Activated gamma-delta T cell (primary cell): Measurements from ENCODE around the gene ATP13A2.
"Not testable (repeated sequence)": the region's sequence is repeated elsewhere in the genome, so short reads cannot be mapped to it uniquely, and the experiment has no call there.

Experiments used
- DNase-seq: peaks from one replicate; lab custom pipeline; 2025; lab: John Stamatoyannopoulos, UW

ATP13A2 gene

DNA sequence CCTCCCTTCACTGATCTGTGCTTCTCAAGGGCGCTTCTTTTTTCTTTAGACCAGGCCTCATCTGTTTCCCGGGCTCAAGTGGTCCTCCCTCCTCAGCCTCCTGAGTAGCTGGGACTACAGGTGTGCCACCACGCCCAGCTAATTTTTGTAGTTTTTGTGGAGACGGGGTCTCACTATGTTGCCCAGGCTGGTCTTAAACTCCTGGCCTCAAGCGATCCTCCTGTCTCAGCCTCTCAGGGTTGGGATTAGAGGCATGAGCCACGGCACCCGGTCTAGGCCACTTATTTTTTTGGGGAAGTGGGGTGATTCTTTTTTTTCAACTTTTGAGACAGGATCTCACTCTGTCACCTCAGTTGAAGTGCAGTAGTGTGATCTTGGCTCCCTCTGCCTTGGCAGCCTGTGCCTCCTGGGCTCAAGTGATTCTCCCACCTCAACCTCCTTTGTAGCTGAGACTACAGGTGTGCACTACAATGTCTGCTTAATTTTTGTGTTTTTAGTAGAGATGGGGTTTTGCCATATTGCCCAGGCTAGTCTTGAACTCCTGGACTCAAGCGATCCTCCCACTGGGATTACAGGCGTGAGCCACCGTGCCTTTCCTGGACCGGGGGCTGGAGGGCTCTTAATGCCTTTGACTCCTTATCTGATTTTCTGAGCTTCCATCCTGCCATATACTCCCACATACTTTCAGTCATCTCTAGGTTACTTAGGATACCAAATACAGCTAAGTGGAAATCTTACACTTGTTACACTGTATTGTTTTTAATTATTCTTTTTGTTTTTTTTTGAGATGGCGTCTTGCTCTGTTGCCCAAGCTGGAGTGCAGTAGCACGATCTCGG, 50.2 kb downstream of the ATP13A2 start:
- no peak for DNase-seq

- DNase-seq: peak; percentile 52
Measured at GRCh38 chr1:16960560-16961296, 51.0 kb downstream of the ATP13A2 start.

DNA sequence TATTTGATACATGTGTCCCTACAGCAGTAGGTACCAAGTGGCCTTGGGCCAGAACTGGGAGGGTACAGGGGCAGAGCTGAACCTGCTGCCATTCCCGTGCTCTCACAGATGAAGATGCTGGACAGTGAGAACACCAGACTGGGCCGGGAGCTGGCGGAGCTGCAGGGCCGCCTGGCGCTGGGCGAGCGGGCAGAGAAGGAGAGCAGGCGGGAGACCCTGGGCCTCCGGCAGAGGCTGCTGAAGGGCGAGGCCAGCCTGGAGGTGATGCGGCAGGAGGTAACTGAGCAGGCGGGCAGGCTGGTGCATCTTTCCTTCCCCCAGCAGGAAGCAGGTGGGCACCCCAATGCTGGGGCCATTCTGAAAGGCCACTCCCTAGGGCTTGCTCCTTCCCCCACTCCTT, 53.3 kb downstream of the ATP13A2 start:
- DNase-seq: no peak

- DNase-seq: no peak
Measured at GRCh38 chr1:16957731-16958130, 54.0 kb downstream of the ATP13A2 start.

- DNase-seq: no peak
Measured at GRCh38 chr1:16956775-16957174, 55.0 kb downstream of the ATP13A2 start.

- no peak for DNase-seq
Measured at GRCh38 chr1:16955186-16955585, 56.5 kb downstream of the ATP13A2 start.

DNA sequence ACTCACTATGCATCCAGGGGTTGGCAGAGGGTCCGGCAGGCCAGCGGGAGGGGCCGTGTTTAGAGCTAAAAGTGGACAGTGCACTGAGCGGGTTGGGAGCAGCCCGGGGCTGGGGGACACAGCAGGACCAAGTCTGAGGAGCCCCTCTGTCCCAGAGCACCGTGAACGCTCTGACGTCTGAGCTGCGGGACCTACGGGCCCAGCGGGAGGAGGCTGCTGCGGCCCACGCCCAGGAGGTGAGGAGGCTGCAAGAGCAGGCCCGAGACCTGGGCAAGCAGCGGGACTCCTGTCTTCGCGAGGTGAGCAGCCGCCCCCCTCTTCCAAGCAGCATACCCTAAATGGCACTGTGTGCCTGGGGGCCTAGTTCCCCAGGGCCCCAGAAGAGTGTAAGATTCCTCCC, 57.1 kb downstream of the ATP13A2 start:
- DNase-seq: no peak

GRCh38 chr1:16952376-16952775, 59.4 kb downstream of the ATP13A2 start:
- not testable (repeated sequence) for DNase-seq

- DNase-seq: not testable (repeated sequence)
Measured at GRCh38 chr1:16949026-16949425, 62.7 kb downstream of the ATP13A2 start.

GRCh38 chr1:16948282-16948891, 63.3 kb downstream of the ATP13A2 start:
- DNase-seq: not testable (repeated sequence)

DNA sequence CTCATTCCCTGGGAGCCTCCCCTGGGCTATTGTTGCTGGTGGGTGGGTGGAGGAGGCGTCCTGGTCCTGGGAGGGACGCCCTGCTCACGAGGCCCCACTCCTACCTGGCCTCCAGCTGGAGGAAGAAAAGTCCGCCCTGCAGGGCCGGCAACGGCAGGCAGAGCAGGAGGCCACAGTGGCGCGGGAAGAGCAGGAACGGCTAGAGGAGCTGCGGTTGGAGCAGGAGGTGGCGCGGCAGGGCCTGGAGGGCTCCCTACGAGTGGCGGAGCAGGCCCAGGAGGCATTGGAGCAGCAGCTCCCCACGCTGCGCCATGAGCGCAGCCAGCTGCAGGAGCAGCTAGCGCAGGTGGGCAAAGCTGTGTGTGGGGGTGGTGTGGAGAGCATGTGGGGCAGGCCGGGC, 65.1 kb downstream of the ATP13A2 start:
- no peak for DNase-seq

DNA sequence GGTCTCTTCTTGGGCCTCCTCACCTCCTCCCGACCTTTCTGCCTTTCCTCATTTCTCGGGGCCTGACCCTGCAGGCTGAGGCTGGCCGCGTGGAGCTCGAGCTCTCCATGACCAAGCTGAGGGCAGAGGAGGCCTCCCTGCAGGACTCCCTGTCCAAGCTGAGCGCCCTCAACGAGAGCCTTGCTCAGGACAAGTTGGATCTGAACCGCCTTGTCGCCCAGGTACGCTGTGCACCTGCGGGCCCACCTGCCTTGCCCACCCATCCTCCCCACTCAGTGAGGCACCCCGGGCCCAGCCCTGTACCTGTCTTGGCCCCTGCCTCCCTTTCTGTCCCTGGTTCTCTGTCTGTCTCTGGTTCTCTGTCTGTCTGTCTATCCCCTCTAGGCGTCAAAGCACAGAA, 65.5 kb downstream of the ATP13A2 start:
- DNase-seq: not testable (repeated sequence)

- DNase-seq: not testable (repeated sequence)
Measured at GRCh38 chr1:16945512-16945911, 66.2 kb downstream of the ATP13A2 start.

GRCh38 chr1:16944038-16944437, 67.7 kb downstream of the ATP13A2 start:
- no peak for DNase-seq

- DNase-seq: not testable (repeated sequence)
Measured at GRCh38 chr1:16939386-16940180, 72.1 kb downstream of the ATP13A2 start.

DNA sequence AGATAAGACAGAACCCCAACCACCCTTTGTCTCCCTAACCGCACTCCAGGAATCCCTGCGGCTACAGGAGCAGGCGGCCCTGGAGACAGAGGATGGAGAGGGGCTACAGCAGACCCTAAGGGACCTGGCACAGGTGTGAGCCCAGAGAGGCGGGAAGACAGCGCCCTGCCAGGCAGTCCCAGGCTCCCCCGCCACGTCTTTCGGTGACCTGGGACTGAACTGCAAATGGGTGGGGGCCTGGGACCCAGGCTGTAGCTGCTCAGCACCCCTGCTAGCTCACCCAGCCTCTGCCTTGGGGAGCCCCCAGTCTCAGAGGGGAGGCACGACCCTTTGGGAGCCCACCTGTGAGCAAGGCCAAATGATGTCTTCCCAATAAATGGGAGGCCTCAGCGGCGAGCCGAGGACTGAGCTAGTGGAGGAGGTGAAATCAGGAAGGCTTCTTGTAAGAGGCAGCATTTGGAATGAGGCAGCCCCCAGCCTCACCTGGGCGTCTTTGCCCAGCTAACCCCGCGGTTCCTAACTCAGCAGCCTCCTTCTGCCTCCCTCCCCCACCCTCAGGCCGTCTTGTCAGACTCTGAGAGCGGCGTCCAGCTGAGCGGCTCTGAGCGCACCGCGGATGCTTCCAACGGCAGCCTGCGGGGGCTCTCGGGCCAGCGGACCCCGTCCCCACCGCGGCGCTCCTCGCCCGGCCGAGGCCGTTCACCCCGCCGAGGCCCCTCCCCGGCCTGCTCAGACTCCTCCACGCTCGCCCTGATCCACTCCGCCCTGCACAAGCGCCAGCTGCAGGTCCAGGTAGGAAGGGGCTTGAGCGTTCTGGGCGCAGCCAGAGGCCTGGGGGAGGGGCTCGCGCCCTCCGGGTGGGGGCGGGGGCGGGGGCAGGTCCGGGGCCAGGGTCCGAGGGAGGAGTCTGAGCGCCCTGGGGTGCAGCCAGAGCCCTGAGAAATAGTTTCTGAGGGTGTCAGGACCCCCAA, 73.1 kb downstream of the ATP13A2 start:
- DNase-seq: no peak

GRCh38 chr1:16936580-16936979, 75.1 kb downstream of the ATP13A2 start:
- not testable (repeated sequence) for DNase-seq
